Cardiac septum (tissue), 1 donor: ENCODE results near the gene FYN. TPM values are rescaled to one million over a fixed set of nuclear protein-coding genes. Genes with fewer than 3 reads are reported as not detected.

ENCODE experiments used
- DNase-seq: peaks from one replicate; pipeline ENCODE4 v3.0.0-alpha.2; 2020; ENCODE audit warnings: low spot score
- intact Hi-C: fragments of 100-400 bp; cut with DNase I; formaldehyde crosslinking; loops from one replicate; pipeline ENCODE4 v1.14.0; 2022
- total RNA-seq: library from RNA; stranded (reverse); fragmentation: NEBNext Ultra II Directional; extraction: Animal tissue kit (Norgen Biotek cat#: 25700); gene quantifications from one replicate; pipeline ENCODE4 v1.2.1, GENCODE V29; 2021
- donor health status: DM: no; HTN: no; CAD: no.

Gene FYN
- total RNA-seq, 1 donor from 2014 or later = 65.3 TPM

GRCh38 chr6:111709615-111710398, 163.4 kb downstream of the FYN start:
- intact Hi-C loops = loop anchor here (1.0 to 5.0 kb wide), 4 partner anchors 67 to 333 kb away; partner anchors contain the start of gene FYN
- no peak for DNase-seq

- intact Hi-C loops = loop anchor here (1.0 kb wide), 1 partner anchor 289 kb away; no protein-coding TSS in a partner anchor
- DNase-seq = no peak
These were observed 164.1 kb downstream of the FYN start for GRCh38 chr6:111709201-111709600.

- DNase-seq = no peak
- intact Hi-C loops = no loop called here
These were observed 165.5 kb downstream of the FYN start for GRCh38 chr6:111707773-111708172.

- DNase-seq = no peak
- intact Hi-C loops = no loop called here
These were observed 166.3 kb downstream of the FYN start for GRCh38 chr6:111706841-111707391.

GRCh38 chr6:111703723-111704122, 169.5 kb downstream of the FYN start:
- intact Hi-C loops = no loop called here

GRCh38 chr6:111702268-111702667, 171.0 kb downstream of the FYN start:
- intact Hi-C loops = no loop called here
- DNase-seq = no peak

More at GRCh38 chr6:111703723-111704122, 169.5 kb downstream of the FYN start:
- DNase-seq = no peak

- intact Hi-C loops = no loop called here
These were observed 172.1 kb downstream of the FYN start for GRCh38 chr6:111701146-111701545.

GRCh38 chr6:111700135-111700690, 173.0 kb downstream of the FYN start:
- DNase-seq = no peak
- intact Hi-C loops = no loop called here

More at GRCh38 chr6:111701146-111701545, 172.1 kb downstream of the FYN start:
- DNase-seq = no peak

- DNase-seq = no peak
- intact Hi-C loops = no loop called here
These were observed 174.1 kb downstream of the FYN start for GRCh38 chr6:111699123-111699522.

- intact Hi-C loops = no loop called here
- no peak for DNase-seq
These were observed 176.4 kb downstream of the FYN start for GRCh38 chr6:111696814-111697213.

GRCh38 chr6:111692327-111693164, 180.7 kb downstream of the FYN start:
- DNase-seq = no peak
- intact Hi-C loops = no loop called here

GRCh38 chr6:111691345-111692225, 181.7 kb downstream of the FYN start:
- DNase-seq = no peak
- intact Hi-C loops = no loop called here

GRCh38 chr6:111689946-111690345, 183.3 kb downstream of the FYN start:
- intact Hi-C loops = no loop called here

GRCh38 chr6:111689419-111689818, 183.8 kb downstream of the FYN start:
- intact Hi-C loops = no loop called here
- no peak for DNase-seq

More at GRCh38 chr6:111689946-111690345, 183.3 kb downstream of the FYN start:
- no peak for DNase-seq

GRCh38 chr6:111688331-111688730, 184.9 kb downstream of the FYN start:
- intact Hi-C loops = no loop called here
- no peak for DNase-seq

GRCh38 chr6:111687652-111688051, 185.6 kb downstream of the FYN start:
- intact Hi-C loops = no loop called here
- no peak for DNase-seq

- intact Hi-C loops = no loop called here
These were observed 186.4 kb downstream of the FYN start for GRCh38 chr6:111686932-111687266.

GRCh38 chr6:111686249-111686931, 186.9 kb downstream of the FYN start:
- no peak for DNase-seq
- intact Hi-C loops = no loop called here

More at GRCh38 chr6:111686932-111687266, 186.4 kb downstream of the FYN start:
- DNase-seq = no peak
